Measurements from ENCODE around the gene ACTN3. TPM values are rescaled to one million over a fixed set of nuclear protein-coding genes. Genes with fewer than 3 reads are reported as not detected.
A peak's percentile ranks its signal among the peaks of the same experiment; 100 is the strongest.

ACTN3 gene
- total RNA-seq, 1 experiment from 2014 or later = not detected

DNA sequence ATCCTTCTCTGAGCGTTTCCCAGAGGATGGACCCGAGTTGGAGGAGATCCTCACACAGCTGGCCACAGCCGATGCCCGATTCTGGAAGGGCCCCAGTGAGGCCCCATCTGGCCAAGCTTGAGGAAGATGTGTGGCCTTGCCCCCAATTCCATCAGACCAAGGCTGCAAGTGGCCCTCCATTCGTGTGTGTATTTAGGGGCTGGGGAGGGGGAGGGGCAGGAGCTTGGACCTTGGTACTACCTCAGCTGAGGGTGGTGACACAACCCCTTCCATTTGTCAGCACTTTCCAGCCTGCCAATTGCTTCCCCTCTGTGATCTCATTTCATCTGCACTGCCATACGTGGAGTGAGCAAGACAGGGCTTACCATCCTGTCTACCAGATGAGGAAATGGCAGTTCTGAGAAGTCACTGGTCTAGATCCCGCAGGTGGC is 37.6 kb upstream of the ACTN3 start:
- Mint-ChIP-seq H3K36me3 (ENCODE audit: insufficient read depth, unreplicated experiment) (peaks cover 30% of the 10 kb centered on the region), H3K4me3 (ENCODE audit: unreplicated experiment) (no peak overlapping the region), H3K9me3 (ENCODE audit: unreplicated experiment) (no peaks in the 10 kb centered on the region), H3K27ac (ENCODE audit: low read depth, unreplicated experiment) (no peak overlapping the region), H3K4me1 (ENCODE audit: insufficient read depth, unreplicated experiment) (peaks cover 11% of the 10 kb centered on the region), H3K27me3 (ENCODE audit: insufficient read depth, unreplicated experiment) (no peaks in the 10 kb centered on the region)
- TF ChIP-seq, protein P1, sequence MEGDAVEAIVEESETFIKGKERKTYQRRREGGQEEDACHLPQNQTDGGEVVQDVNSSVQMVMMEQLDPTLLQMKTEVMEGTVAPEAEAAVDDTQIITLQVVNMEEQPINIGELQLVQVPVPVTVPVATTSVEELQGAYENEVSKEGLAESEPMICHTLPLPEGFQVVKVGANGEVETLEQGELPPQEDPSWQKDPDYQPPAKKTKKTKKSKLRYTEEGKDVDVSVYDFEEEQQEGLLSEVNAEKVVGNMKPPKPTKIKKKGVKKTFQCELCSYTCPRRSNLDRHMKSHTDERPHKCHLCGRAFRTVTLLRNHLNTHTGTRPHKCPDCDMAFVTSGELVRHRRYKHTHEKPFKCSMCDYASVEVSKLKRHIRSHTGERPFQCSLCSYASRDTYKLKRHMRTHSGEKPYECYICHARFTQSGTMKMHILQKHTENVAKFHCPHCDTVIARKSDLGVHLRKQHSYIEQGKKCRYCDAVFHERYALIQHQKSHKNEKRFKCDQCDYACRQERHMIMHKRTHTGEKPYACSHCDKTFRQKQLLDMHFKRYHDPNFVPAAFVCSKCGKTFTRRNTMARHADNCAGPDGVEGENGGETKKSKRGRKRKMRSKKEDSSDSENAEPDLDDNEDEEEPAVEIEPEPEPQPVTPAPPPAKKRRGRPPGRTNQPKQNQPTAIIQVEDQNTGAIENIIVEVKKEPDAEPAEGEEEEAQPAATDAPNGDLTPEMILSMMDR (IDR thresholded peaks at IDR 0.05; ENCODE audit: unreplicated experiment) = no peak
- ChIA-PET POLR2A (interaction anchor here (0.8 to 2.9 kb wide), 4 partner anchors 8 to 136 kb away, joined by 4 to 21 read pairs (median 8); partner anchors contain the start of genes DPP3 and RBM14), CTCF (no interaction called here)
- intact Hi-C loops (cut with micrococcal nuclease) = no loop called here
- BruUV-seq (replicated peaks) = no TSS peak
- DNase-seq (ENCODE audit: unreplicated experiment) = no peak

GRCh38 chr11:66510271-66510989 is 36.3 kb upstream of the ACTN3 start, which contains the start of gene BBS1:
BBS1 (plus strand) TSS chr11:66510635; CDS start chr11:66510660, 25 bp downstream.
- H3K27ac Mint-ChIP-seq (ENCODE audit: low read depth, unreplicated experiment) = peak within 1 kb of the TSS; percentile 88
- BruUV-seq (replicated peaks) = no TSS peak
- DNase-seq (ENCODE audit: unreplicated experiment) = peak; percentile 72
- H3K4me1 Mint-ChIP-seq (ENCODE audit: insufficient read depth, unreplicated experiment) = peaks cover 11% of the 10 kb centered on the region
- CTCF ChIA-PET = interaction anchor here (0.6 kb wide), 1 partner anchor 167 kb away, joined by 4 read pairs; the partner anchor contains the start of gene RBM4B
- H3K36me3 Mint-ChIP-seq (ENCODE audit: insufficient read depth, unreplicated experiment) = peaks cover 34% of the 10 kb centered on the region
- intact Hi-C loops (cut with micrococcal nuclease) = loop anchor here (1.0 kb wide), 1 partner anchor 128 kb away; the partner anchor contains the start of gene RBM4
- TF ChIP-seq, protein P1 (IDR thresholded peaks at IDR 0.05; ENCODE audit: unreplicated experiment) = no peak
- POLR2A ChIA-PET = interaction anchor here (0.6 to 2.9 kb wide), 18 partner anchors 9 to 332 kb away, joined by 3 to 21 read pairs (median 4); partner anchors contain the start of genes ACTN3, DPP3, MRPL11 and PELI3
- H3K4me3 Mint-ChIP-seq (ENCODE audit: unreplicated experiment) = peak within 1 kb of the TSS; percentile 98
- no peaks in the 10 kb centered on the region for H3K27me3 Mint-ChIP-seq (ENCODE audit: insufficient read depth, unreplicated experiment)
- H3K9me3 Mint-ChIP-seq (ENCODE audit: unreplicated experiment) = no peaks in the 10 kb centered on the region

GRCh38 chr11:66510990-66511339 is 35.7 kb upstream of the ACTN3 start:
- Mint-ChIP-seq H3K4me3 (ENCODE audit: unreplicated experiment) (peak overlapping the region; percentile 98), H3K9me3 (ENCODE audit: unreplicated experiment) (no peaks in the 10 kb centered on the region), H3K4me1 (ENCODE audit: insufficient read depth, unreplicated experiment) (peaks cover 11% of the 10 kb centered on the region), H3K36me3 (ENCODE audit: insufficient read depth, unreplicated experiment) (peaks cover 30% of the 10 kb centered on the region), H3K27me3 (ENCODE audit: insufficient read depth, unreplicated experiment) (no peaks in the 10 kb centered on the region), H3K27ac (ENCODE audit: low read depth, unreplicated experiment) (peak overlapping the region; percentile 88)
- intact Hi-C loops (cut with micrococcal nuclease) = loop anchor here (1.0 kb wide), 1 partner anchor 127 kb away; the partner anchor contains the start of gene RBM4
- CTCF ChIA-PET = interaction anchor here (0.6 kb wide), 1 partner anchor 113 kb away, joined by 3 read pairs; no protein-coding TSS in a partner anchor
- POLR2A ChIA-PET = interaction anchor here (0.8 to 2.9 kb wide), 15 partner anchors 10 to 331 kb away, joined by 3 to 21 read pairs (median 5); partner anchors contain the start of genes ACTN3, DPP3, MRPL11 and PELI3
- TSS peak; percentile 63 for BruUV-seq (replicated peaks)
- TF ChIP-seq, protein P1 (IDR thresholded peaks at IDR 0.05; ENCODE audit: unreplicated experiment) = no peak
- no peak for DNase-seq (ENCODE audit: unreplicated experiment)

DNA sequence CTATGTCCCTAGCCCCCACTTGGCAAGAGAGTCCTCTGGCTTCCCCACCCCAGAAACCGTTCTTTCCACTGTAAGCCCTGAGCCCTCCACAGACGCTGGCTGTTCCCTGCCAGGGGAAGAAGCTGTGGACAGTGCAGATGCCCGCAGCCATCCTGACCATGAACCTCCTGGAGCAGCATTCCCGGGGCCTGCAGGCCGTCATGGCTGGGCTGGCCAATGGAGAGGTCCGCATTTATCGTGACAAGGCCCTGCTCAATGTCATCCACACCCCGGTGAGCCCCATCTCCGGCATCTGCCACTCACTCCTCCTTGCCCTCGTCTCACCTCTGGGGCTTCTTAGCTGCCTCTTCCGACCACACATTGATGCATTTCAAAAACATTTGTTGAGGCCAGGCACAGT is 23.1 kb upstream of the ACTN3 start:
- Mint-ChIP-seq H3K9me3 (ENCODE audit: unreplicated experiment) (no peaks in the 10 kb centered on the region), H3K36me3 (ENCODE audit: insufficient read depth, unreplicated experiment) (peaks cover 46% of the 10 kb centered on the region), H3K27ac (ENCODE audit: low read depth, unreplicated experiment) (no peak overlapping the region), H3K4me3 (ENCODE audit: unreplicated experiment) (no peak overlapping the region), H3K27me3 (ENCODE audit: insufficient read depth, unreplicated experiment) (no peaks in the 10 kb centered on the region), H3K4me1 (ENCODE audit: insufficient read depth, unreplicated experiment) (no peaks in the 10 kb centered on the region)
- TF ChIP-seq, protein P1 (IDR thresholded peaks at IDR 0.05; ENCODE audit: unreplicated experiment) = no peak
- ChIA-PET CTCF (no interaction called here), POLR2A (no interaction called here)
- BruUV-seq (replicated peaks) = no TSS peak
- DNase-seq (ENCODE audit: unreplicated experiment) = no peak
- intact Hi-C loops (cut with micrococcal nuclease) = no loop called here
